ENCODE measurements around the gene MAP3K5. TPM values are rescaled to one million over a fixed set of nuclear protein-coding genes. Genes with fewer than 3 reads are reported as not detected.

Gene MAP3K5
- total and polyA plus RNA-seq, 7 donors, result 7.4 to 17.8 (median 9.4) TPM

DNA sequence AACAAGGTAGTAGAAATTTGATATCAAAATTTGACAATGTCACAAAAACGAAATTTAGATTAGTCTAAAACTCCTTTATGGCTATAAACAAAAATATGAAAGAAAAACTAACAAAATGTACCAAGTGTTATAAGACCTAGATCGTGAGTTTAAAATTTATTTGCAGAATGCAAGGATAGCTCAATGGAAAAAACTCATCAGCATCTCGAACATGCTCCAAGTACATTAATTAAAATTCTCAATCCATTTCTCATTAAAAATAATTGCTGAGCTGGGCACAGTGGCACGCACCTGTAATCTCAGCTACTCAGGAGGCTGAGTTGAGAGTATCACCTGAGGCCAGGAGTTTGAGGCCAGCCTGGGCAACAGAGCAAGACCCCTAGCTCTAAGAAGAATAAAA, 70.8 kb downstream of the MAP3K5 start:
- intact Hi-C loops (cut with DNase I), result no loop called here
- peaks cover 0 to 16% (median 9%) of the 10 kb centered on the region in 4 donors for H3K4me1 ChIP-seq
- WGBS, 2 donors, result 86 to 96% methylated on average over 4 of the region's 4 CpGs
- no peaks in the 10 kb centered on the region for H3K27me3 ChIP-seq
- TF ChIP-seq POLR2AphosphoS5 (IDR thresholded peaks at IDR 0.05) (no peak), POLR2A (IDR thresholded peaks at IDR 0.05) (no peak), EP300 (IDR thresholded peaks at IDR 0.05) (no peak)
- TF ChIP-seq, protein P1, sequence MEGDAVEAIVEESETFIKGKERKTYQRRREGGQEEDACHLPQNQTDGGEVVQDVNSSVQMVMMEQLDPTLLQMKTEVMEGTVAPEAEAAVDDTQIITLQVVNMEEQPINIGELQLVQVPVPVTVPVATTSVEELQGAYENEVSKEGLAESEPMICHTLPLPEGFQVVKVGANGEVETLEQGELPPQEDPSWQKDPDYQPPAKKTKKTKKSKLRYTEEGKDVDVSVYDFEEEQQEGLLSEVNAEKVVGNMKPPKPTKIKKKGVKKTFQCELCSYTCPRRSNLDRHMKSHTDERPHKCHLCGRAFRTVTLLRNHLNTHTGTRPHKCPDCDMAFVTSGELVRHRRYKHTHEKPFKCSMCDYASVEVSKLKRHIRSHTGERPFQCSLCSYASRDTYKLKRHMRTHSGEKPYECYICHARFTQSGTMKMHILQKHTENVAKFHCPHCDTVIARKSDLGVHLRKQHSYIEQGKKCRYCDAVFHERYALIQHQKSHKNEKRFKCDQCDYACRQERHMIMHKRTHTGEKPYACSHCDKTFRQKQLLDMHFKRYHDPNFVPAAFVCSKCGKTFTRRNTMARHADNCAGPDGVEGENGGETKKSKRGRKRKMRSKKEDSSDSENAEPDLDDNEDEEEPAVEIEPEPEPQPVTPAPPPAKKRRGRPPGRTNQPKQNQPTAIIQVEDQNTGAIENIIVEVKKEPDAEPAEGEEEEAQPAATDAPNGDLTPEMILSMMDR (IDR thresholded peaks at IDR 0.05), result no peak
- H3K4me3 ChIP-seq, result no peak overlapping the region
- H3K36me3 ChIP-seq, result no peaks in the 10 kb centered on the region
- H3K9me3 ChIP-seq, result peaks cover 0 to 4% (median 0%) of the 10 kb centered on the region in 4 donors
- no peak overlapping the region for H3K27ac ChIP-seq
- DNase-seq, result no peak

DNA sequence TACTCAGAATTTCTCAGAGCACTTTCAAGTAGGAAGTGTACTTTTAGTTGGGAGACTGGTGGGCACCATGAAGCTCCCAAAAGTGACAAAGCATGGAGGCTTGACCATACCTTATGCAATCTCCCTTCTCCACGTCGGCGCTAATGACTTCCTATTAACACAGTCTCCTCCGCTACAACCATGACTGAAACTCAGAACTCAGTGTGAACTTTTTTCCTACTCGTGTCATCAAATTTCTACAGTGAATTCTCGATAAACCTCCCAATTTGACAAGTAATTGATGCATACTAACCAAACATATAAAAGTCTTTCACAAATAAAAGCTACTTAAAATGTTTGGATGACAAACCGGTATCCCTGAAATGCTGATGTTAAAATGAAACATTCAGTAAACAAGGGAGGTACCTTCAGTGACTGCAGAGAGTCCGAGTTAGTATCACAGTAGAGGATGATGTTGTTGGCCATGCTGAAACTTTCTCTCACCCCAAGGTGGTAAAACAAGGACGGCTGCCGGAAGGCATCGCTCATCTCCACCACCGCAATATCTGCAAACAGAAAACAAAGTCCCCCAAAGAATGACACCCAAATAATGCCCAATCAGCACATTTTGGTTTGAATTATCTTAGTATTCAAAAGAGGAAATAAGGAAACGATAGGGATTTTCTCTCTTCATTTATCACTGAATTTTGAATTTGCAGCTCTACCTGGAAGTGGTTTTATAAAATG, 72.1 kb downstream of the MAP3K5 start:
- Histone ChIP-seq H3K9me3 (peaks cover 0 to 4% (median 0%) of the 10 kb centered on the region in 4 donors), H3K4me3 (no peak overlapping the region), H3K4me1 (peaks cover 0 to 16% (median 11%) of the 10 kb centered on the region in 4 donors), H3K27me3 (no peaks in the 10 kb centered on the region), H3K36me3 (no peaks in the 10 kb centered on the region), H3K27ac (no peak overlapping the region)
- intact Hi-C loops (cut with DNase I), result no loop called here
- WGBS, 2 donors, result 81 to 90% methylated on average over 13 of the region's 13 CpGs
- no peak for DNase-seq
- TF ChIP-seq, protein P1 (IDR thresholded peaks at IDR 0.05), result no peak
- TF ChIP-seq EP300 (IDR thresholded peaks at IDR 0.05) (no peak), POLR2A (IDR thresholded peaks at IDR 0.05) (no peak), POLR2AphosphoS5 (IDR thresholded peaks at IDR 0.05) (no peak)

DNA sequence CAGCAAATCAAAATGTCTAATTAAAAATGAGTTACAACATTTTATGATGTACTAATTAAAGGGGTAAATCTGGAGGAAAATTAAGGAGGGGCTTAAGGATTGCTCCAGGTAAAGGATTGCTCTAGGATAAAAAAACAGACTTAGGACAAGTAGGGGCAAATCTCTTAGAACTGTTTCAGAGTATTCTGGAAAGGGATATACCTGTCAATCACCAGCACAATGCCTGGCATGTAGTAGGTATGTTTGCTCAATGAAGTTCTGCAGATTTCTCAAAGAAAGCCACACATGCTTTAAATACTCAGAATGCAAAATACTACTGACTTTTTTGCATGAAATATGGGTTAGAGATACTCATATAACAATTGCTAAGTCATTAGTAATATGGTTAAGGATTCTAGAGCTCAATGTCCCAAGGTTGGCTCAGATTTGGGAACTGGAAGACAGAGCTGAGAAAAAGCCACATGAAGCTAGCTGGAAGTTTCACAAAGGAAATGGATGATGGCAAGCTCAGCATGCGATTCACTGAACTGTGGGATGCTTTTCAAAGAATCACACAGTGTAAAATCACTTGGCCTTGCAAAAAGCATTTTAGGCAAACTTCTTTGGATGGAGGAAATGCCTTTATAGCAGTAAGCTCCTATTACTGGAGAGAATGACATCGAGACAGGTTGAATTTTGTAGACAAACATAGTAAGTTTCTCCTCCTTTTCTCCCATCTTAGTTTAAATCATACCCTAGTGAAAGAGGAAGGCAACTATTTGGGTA, 72.8 kb downstream of the MAP3K5 start:
- Histone ChIP-seq H3K4me3 (no peak overlapping the region), H3K9me3 (peaks cover 0 to 4% (median 0%) of the 10 kb centered on the region in 4 donors), H3K27ac (no peak overlapping the region), H3K36me3 (no peaks in the 10 kb centered on the region), H3K27me3 (no peaks in the 10 kb centered on the region), H3K4me1 (peaks cover 0 to 16% (median 11%) of the 10 kb centered on the region in 4 donors)
- 63 to 88% methylated on average over 2 of the region's 2 CpGs for WGBS, 2 donors
- no peak for DNase-seq
- intact Hi-C loops (cut with DNase I), result no loop called here
- TF ChIP-seq POLR2AphosphoS5 (IDR thresholded peaks at IDR 0.05), result no peak
- no peak for TF ChIP-seq EP300 (IDR thresholded peaks at IDR 0.05)
- no peak for TF ChIP-seq POLR2A (IDR thresholded peaks at IDR 0.05)
- TF ChIP-seq, protein P1 (IDR thresholded peaks at IDR 0.05), result no peak

DNA sequence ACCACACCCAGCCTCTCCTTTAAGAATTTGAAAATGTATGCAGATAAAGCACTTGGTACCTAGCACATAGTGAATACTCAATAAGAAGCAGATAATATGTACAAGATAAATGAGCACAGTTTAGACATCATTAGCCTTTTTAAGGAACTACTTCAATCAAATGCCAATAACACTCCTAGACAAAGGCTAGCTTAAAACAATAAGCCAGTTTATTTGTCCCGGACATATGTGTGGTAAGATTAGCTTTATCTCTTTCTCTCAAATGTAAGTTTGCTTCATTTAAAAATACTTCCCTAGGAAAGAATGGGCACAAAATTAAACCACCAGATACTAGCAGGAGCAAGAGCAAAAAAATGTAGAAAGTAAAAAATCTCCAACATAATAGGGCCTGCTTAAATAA, 73.8 kb downstream of the MAP3K5 start:
- intact Hi-C loops (cut with DNase I), result no loop called here
- Histone ChIP-seq H3K9me3 (peaks cover 0 to 4% (median 0%) of the 10 kb centered on the region in 4 donors), H3K27me3 (no peaks in the 10 kb centered on the region), H3K4me1 (peaks cover 0 to 16% (median 11%) of the 10 kb centered on the region in 4 donors), H3K36me3 (no peaks in the 10 kb centered on the region), H3K4me3 (no peak overlapping the region), H3K27ac (no peak overlapping the region)
- DNase-seq, result no peak
- WGBS, 2 donors, result 62 to 76% methylated on average over 1 of the region's 1 CpG
- no peak for TF ChIP-seq EP300 (IDR thresholded peaks at IDR 0.05)
- TF ChIP-seq POLR2AphosphoS5 (IDR thresholded peaks at IDR 0.05), result no peak
- TF ChIP-seq, protein P1 (IDR thresholded peaks at IDR 0.05), result no peak
- no peak for TF ChIP-seq POLR2A (IDR thresholded peaks at IDR 0.05)

Data from sigmoid colon (tissue), 7 donors.